NOMO-1 (cell line): Measurements from ENCODE around the gene GRAMD2B.
A peak's percentile ranks its signal among the peaks of the same experiment; 100 is the strongest.
"Not testable (repeated sequence)": the region's sequence is repeated elsewhere in the genome, so short reads cannot be mapped to it uniquely, and the experiment has no call there.

Experiments
- DNase-seq, 2 experiments: peaks; one replicate each; lab custom pipeline; 2025; ENCODE audit not compliant: unreplicated experiment in 2 of 2; lab: John Stamatoyannopoulos, UW

Gene GRAMD2B

DNA sequence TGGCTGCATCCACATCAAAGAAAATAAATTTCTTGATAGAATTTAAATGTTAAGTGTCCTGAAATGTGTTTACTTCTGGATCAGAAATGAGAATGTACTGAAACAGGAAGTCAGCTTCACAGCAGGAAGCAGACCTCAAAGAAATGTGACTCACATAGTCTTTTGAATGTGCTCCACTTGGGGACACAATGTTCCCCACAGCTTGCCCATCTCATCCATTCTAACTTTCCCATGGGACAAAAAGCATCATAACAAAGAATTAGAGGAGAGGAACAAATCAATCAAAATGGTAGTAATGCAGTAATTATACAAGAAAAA is 85.7 kb downstream of the GRAMD2B start:
- peak in 1 of 2 experiments; percentile 66 for DNase-seq

DNA sequence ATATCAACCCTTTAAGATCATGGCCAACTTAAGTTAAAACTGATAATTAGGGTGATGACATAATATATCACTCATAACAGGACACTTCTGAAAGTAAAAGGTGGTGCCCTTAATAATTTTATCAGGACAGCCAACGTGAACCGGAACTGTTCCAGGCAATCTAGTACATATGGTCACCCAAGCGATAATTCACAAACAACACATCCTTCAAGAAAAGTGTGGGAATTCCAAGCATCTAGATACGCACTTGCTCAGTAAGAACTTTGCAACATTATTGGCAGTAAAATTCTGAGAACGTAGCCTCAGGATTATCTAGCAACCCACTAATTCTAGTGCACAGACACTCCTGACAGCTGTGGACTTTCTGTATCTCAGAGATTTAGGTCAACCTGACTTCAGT is 86.1 kb downstream of the GRAMD2B start:
- no peak for DNase-seq

DNA sequence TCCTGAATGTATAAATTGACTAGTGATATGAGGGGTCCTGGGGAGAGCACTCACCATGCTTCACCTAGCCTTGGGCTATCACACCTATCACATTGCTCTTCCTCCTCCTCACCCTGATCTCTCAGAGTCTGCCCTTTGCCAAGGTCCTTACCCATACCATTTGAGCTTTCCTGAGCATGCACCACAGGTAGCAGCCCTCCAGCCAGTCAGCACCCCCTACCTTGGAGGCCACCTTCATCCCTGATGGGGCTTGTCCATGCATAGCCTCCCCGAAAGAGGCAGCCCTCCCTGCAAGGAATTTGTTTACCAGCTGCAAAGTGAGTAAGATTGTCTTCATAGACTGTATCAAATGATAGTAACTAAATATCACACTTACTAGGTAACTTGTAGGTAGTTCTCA is 88.8 kb downstream of the GRAMD2B start:
- no peak for DNase-seq

DNA sequence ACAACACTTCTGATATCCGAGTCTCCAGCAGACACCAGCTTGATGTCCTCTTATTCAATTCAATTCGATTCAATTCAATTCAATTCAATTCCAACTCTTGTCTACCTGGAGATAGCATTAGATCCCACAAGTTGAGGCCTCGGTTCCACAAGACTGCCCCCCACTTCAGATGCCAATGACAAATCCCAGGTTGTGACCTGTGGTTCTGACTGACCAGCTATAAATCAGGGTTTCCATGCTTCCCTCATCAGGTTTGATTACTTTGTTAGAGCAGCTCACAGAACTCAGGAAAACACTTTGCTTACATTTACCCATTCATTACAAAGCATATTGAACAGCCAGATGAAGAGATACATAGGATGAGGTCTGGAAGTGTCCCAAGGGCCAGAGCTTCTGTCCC is 89.2 kb downstream of the GRAMD2B start:
- DNase-seq = no peak

DNA sequence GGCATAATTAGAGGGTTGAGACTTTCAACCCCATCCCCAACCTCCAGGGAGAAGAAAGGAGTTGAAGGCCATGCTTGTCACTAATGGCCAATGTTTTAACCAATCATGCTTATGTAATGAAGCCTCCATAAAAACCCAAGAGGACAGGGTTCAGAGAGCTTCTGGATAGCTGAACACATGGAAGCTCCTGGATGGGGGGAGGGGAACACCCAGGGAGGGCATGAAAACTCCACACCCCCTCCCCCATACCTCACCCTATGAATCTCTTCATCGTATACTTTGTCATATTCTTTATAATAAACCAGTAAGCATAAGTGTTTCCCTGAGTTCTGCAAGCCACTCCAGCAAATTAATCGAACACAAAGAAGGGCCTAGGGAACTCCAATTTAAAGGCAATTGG is 90.1 kb downstream of the GRAMD2B start:
- no peak for DNase-seq

DNA sequence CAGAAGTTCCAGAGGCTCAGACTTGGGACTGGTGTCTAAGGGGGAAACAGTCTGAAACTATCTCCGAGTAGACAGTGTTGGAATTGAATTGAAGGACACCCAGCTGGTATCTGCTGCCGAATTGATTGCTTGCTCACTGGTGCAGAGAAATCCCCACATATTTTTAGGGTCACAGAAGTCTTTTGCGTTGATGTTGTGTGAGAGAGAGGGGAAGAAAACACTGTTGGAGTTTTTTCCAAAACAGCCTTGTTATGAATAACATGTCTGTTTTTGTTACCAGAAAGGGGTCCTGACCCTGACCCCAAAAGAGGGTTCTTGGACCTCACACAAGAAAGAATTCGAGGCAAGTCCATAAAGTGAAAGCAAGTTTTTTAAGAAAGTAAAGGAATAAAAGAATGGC is 90.5 kb downstream of the GRAMD2B start:
- DNase-seq = no peak

DNA sequence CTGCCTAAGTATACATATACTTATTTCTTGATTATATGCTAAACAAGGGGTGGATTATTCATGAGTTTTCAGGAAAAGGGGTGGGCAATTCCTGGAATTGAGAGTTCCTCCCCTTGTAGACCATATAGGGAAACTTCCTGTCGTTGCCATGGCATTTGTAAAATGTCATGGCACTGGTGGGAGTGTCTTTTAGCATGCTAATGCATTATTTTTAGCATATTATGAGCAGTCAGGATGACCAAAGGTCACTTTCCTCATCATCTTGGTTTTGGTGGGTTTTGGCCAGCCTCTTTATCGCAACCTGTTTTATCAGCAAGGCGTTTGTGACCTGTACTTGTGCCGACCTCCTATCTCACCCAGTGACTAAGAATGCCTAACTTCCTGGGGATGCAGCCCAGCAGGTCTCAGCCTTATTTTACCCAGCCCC is 90.9 kb downstream of the GRAMD2B start:
- no peak for DNase-seq

DNA sequence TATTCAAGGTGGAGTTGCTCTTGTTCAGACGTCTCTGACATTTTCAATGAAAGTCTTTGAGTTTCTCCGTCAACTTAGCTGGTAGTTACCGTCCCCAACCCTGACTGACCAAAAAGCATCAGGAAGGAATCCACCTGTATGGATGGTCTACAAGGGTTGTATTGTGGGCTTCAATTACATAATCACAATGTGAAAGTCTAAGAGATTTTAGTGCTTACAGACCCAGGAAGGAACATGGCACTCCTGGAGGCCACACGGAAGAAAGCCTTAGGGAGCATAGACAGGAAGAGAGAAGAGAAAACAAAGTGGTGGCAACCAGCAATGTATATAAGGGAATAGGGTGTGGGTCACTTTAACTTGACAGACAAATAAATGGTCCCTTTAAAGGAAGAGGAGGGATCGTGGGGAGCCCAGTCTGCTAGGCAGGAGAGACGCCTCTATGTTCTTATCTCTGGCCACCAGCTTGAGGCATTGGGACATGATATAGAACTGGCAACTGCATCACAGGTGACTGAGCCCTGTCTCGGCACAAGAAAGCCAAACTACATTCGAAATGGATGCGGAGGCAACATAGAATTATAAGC is 91.4 kb downstream of the GRAMD2B start:
- no peak for DNase-seq

DNA sequence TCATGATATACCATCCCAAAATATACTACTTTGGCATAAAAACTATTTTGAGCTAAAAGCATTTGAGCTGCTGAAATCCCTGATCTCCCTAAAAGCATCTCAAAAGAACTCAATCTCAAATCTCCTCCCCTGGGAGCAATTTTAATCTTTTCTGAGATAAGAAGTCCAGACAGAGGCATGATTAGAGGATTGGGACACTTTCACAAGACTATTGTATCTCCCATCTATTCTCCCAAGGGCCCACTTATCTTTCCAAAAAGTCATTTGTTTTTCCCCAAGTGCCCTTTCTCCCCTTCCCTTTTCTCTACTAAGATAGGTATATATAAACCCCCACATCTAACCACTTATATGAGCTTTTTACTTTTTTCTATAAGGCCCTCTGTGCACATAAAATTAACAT is 92.1 kb downstream of the GRAMD2B start:
- DNase-seq = no peak

DNA sequence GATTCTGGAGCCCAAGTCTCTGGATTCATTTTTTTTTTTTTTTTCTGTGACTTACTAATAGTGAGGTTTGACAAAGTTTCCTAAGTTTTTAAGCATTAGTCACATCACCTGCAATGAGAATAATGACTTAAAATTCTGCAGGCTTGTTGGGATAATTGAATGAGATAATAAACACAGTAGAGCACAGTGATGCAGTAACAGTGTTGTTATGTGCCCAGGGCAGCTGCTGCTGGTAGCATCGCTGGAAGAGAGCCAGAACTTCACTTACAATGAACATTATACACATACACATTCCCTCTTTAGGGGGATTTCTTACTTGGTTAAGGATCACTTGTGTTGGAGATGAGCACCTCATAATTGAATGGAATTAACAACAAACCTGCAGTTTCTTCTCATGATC is 92.9 kb downstream of the GRAMD2B start:
- DNase-seq = no peak

DNA sequence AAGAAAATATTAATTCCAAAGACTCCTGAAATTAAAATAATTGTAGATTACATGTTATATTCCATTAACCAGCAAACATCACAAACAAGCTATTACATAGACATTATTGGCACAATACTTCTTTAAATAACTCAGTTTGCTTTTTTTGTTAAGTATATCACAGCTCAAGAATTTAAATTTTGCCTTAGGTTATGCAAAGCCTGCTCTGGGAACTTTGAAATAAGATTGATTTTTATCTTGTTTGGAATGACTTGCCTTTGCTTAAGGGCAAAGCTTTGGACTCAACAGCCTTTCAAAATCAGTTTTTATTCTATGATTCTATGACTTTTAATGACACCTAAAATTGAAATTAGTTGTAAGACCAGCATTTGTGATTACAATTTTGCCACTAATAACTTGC is 93.6 kb downstream of the GRAMD2B start:
- no peak for DNase-seq

DNA sequence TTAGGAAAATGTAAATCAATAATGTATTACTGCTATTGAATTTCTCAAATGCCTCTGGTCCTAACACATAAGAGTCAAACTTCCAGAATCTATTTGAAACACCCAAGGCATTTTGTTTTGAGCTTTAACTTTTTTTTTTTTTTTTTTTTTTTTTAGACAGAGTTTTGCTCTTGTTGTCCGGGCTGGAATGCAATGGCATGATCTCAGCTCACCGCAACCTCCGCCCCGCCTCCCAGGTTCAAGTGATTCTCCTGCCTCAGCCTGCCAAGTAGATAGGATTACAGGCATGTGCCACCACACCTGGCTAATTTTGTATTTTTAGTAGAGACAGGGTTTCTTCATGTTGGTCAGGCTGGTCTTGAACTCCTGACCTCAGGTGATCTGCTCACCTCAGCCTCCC is 96.0 kb downstream of the GRAMD2B start:
- not testable (repeated sequence) for DNase-seq

DNA sequence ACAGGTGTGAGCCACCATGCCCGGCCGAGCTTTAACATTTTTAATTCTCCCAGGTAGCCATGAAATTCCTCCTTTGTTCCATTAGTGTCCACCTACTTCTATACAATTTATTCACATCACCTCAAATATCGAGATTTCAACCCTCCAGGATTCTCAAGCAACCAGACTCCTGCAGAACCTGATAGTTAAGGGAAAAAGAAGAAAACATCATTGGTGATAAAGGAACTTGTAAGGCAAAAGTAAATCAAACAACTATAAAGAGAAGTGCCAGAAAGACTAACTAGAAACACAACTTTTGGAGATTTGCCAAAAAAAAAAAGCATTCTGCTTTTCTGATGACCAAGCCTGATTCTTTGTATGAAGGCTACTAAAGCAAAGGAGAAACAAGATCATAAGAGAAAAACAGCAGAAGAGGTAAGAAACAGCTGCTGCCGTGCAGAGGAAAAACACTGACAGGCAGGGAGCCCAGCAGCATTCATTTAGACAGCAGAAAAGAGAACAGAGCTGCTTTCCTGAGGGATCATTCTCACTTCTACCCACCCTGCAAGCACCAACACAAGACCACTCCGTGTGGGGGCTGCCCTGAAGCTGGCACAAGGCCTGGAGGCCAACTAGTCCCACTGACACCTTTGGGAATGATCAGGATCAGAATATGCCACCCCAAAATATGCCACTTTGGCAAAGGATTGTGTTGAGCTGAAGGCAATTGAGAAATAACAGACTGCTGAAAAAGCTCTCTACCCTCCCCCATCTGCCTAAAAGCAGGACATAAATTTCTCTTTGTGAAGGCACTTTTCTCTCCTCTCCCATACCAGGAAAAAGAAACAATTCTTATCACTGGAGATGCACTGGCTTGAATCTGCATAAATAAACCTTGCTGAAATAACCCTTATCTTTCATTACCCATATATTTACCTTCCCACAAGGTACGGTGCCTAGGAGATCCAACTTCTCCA is 96.7 kb downstream of the GRAMD2B start:
- peak; percentile 8 for DNase-seq

DNA sequence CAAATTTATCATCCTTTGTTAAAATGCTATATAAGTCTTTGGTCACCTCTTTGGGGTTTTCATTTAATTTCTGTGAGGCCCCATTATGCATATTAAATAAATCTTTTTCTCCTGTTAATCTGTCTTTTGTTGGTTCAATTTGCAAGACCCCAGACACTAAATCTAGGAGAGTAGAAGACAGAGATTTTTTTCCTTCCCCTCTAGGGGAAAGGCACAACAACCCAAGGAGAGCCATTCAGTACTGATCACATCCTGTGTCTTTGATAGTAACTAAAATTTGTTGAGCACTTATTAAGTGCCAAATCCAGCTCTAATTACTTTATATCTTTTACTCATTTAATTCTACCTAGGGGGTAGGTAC is 97.4 kb downstream of the GRAMD2B start:
- DNase-seq = no peak

DNA sequence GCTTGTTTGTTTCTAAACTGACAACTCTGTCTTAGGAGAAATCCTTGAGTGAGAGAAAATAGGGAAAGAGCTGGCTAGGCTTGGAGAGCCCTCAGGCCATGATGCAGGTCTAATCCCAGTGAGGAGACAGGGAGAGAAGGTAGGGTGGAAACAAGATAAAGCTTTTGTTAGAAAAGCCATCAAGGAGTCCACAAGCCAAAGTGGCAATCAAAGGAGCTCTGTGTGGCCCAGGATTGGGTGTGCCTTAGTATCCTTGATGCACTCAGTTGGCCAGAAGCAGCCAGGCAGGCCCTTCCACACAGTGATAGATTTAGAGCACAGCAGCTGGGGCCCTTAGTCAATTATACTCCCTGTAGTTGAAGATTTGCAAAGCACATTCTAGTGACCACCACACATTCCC is 97.9 kb downstream of the GRAMD2B start:
- no peak for DNase-seq

DNA sequence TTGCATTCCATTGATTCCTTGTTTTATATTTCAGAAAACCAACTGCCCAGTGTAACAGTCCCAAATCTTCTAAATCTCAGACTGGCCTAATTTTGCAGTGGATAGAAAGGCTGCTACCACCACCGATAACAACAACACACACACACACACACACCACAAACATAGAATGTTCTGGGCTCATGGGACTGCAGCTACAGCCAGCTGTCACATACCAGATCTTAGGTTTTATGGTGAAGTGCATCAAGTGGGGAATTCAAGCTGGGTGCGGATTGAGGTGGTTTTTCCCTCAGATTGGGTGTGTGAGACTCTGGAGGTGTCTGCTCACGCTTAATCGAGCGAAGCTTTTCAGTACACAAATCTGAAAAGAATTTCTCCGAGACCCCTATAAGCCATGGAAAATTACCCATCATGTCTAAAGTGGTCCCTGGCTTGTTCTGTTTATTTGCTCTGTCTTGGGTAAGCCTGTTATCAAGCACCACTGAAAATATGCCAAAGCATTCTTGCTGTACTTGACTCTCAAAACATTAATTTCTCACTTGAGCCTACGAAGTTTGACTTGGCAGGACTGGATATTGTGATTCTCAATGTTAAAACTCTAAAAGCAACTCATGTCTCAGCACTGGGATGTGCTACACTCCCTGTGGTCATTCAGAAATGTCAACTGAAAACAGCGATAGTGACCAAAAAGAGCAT is 100.8 kb downstream of the GRAMD2B start:
- no peak for DNase-seq

DNA sequence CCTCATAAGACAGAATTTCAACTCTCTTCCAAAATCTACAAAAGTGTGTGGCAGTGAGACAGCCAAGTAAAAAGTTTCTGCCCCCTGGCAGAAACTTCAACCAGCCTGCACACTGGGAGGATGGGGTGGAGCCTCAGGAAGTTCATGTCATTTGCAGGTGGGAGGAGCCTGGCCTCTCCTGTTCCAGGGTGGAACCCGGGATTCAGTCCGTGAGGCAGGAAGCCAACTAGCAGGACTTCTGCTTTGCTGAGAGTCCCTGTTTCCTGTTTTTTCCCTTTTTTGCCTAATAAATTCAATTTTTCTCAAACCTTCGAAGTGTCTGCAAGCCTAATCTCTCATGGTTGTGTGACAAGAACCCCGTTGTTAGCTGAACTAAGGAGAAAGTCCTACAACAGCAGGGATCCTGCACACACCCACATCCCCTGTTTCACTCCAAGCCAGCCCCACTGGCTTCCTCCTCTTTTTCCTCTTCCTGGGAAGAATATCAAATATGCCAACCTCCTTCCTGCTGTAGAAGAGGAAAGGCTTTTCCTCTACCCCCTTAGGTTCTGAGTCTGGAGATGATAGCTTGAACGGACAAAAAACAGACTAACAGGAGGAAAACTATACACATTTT is 102.5 kb downstream of the GRAMD2B start:
- DNase-seq = no peak

DNA sequence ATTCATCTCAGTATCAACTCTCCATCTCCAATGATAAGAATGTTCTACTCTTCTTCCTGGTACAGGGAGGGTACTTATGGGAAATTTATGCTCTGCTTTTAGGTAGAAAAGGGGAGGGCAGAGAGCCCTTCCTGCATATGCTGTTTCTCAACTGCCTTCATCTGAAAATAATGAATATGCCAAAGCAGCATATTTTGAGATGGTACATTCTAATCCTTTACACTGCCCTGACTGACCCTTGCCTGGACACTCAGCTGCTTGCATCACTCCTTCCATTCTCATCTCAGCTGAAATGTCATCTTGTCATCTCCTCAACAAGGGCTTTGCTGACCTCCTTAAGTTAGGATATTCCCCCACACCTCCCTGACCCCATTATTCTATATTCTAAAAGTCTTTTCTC is 103.3 kb downstream of the GRAMD2B start:
- DNase-seq = no peak

DNA sequence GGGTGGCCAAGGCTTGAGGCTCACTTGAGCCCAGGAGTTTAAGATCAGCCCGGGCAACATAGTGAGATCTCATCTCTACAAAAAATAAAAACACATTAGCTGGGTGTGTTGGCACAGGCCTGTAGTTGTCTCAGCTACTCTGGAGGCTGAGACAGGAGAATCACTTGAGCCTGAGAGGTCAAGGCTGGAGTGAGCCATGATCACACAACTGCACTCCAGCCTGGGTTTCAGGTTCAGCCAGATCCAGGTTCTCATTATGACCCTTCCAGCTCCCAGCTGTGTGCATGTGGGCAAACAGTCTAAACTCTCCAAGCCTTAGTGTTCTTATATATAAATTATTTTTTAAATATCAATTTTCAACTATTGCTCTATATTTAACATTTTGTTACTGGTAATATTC is 103.9 kb downstream of the GRAMD2B start:
- no peak for DNase-seq

DNA sequence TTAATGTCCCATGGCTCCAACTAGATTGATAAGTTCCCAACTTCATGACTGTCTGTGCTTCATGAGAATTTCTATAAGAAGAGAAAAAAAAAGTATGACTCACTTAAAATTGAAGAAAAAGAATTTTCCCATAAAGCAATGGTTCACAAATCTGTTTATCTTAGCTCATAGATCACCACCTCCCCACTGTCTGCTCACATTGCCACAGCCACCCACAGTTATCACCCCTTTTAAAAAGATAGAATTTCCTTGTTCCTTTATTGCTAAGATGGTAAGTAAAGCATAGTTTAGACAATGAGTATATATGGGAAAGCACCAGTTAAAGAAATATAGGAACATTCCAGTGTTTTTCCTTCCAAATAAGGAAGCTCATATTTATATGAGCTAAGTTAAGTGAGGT is 104.7 kb downstream of the GRAMD2B start:
- DNase-seq = no peak

DNA sequence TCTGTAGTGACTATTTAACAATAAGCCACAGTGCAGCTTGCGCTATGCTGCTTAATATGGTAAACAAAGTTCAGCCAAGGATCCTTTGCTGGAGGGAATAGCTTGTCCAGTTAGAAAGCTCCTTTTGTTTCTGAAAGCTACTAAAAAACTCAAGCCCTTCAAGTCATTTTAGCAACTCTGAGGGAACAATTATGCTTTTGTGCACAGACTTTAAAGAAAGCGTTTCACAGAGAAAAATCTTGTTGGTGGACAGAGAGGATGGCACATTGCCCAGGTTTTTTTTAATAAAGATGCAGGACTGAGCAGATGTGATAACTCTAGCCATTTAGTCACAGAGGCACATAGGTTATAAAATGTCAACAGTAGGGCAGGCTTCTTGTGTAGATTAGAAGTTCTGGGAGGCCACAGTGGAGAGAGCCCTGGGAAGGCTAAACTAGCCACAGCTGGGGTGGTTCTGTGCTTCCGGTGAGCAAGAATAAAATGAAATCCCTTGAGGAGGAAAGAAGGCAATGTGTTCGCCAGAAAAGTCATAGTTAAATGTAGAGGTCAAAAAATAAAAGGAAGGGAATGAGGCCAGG is 108.4 kb downstream of the GRAMD2B start:
- DNase-seq = no peak
